Adrenal gland (tissue), 12 donors: ENCODE measurements around the gene CPLX4. TPM values are rescaled to one million over a fixed set of nuclear protein-coding genes. Genes with fewer than 3 reads are reported as not detected.
"Not testable (repeated sequence)": the region's sequence is repeated elsewhere in the genome, so short reads cannot be mapped to it uniquely, and the experiment has no call there.

Source experiments
- DNase-seq, 7 donors: peaks; one replicate each; pipeline ENCODE4 v3.0.0-alpha.2; 2019 to 2020
- H3K27ac ChIP-seq, 5 donors: fragments of 200-600 bp; sonication (generic) in 4 of 5; 1 replicate in 3 of 5; 2 replicates in 2 of 5; pipeline versions ENCODE4 v1.5.1 to v1.8.0; 2016 to 2020; ENCODE audit warnings: mild to moderate bottlenecking in 1 of 5
- H3K27me3 ChIP-seq: fragments of 200-600 bp; 2 replicates; pipeline ENCODE4 v1.8.0; 2021
- H3K36me3 ChIP-seq, 2 donors: fragments of 200-600 bp; replicated peaks in 1 of 2; 1 replicate in 1 of 2; 2 replicates in 1 of 2; pipeline versions ENCODE4 v1.5.1 to v1.8.0; 2018 to 2022
- H3K4me1 ChIP-seq, 2 donors: fragments of 200-600 bp; replicated peaks in 1 of 2; 1 replicate in 1 of 2; 2 replicates in 1 of 2; pipeline versions ENCODE4 v1.5.1 to v1.8.0; 2018 to 2021
- H3K4me3 ChIP-seq, 4 donors: fragments of 200-600 bp; sonication (generic) in 3 of 4; one replicate each; pipeline ENCODE4 v1.5.1; 2016 to 2018
- H3K9me3 ChIP-seq, 3 donors: fragments of 200-600 bp; sonication (generic) in 1 of 3; replicated peaks in 1 of 3; 1 replicate in 2 of 3; 2 replicates in 1 of 3; pipeline versions ENCODE4 v1.5.1 to v1.8.0; 2016 to 2021
- CTCF ChIP-seq, 6 experiments: fragments of 450-650 bp in 4 of 6; fragments of 200-600 bp in 2 of 6; sonication (generic) in 1 of 6; IDR thresholded peaks; 1 replicate in 5 of 6; 2 replicates in 1 of 6; pipeline versions ENCODE4 v1.5.1 to v1.8.0; 2016 to 2021; ENCODE audit warnings: antibody characterized with exemption in 6 of 6, mild to moderate bottlenecking in 2 of 6, moderate library complexity in 1 of 6
- POLR2A ChIP-seq, 2 donors: fragments of 450-650 bp; IDR thresholded peaks; one replicate each; pipeline ENCODE4 v1.6.1; 2017; ENCODE audit warnings: antibody characterized with exemption in 2 of 2, mild to moderate bottlenecking in 2 of 2, moderate library complexity in 1 of 2
- WGBS, 4 donors: extraction: QIAGEN DNeasy Blood & Tissue Kit in 2 of 4; methylation state at CpG; one replicate each; pipeline versions ENCODE4 v1.1.5 to v1.1.7; 2013 to 2017; 5-methylcytosine and 5-hydroxymethylcytosine counted together
- intact Hi-C, 2 donors: fragments of 100-400 bp; cut with DNase I; formaldehyde crosslinking; loops; one replicate each; pipeline versions ENCODE4 v1.14.1 to v1.15.0; 2022 to 2023
- polyA plus RNA-seq, 3 donors: library from polyadenylated mRNA; stranded (reverse); fragments of 200-250 nt in 2 of 3; fragments of 350-450 nt in 1 of 3; fragmentation: Illumina TruSeq in 1 of 3; extraction: RNeasy Lipid Tissue Mini Kit (QIAGEN cat#74804) in 1 of 3; gene quantifications; one replicate each; pipeline ENCODE4 v1.2.3, GENCODE V29; 2013 to 2014
- total RNA-seq, 9 donors: library from RNA; depleted of rRNA in 4 of 9; stranded (reverse); fragments of >200 nt in 4 of 9; fragments of 120-200 nt in 1 of 9; fragmentation: NEBNext Ultra II Directional in 1 of 9; extraction: Animal tissue kit (Norgen Biotek cat#: 25700) in 1 of 9; gene quantifications; one replicate each; pipeline versions ENCODE4 v1.1.0 to v1.2.4, GENCODE V29; 2013 to 2023
- donor health status: healthy with polysubstance abuse.
- donor health status: Bipolar disorder and iron deficiency.
- donor health status: DM: yes; HTN: yes; CAD: no.
- donor health status: DM: no; HTN: no; CAD: no.
- donor health status: DM: no; HTN: no; CAD: no.
- donor health status: DM: yes; HTN: yes; CAD: no.

CPLX4 gene
- total and polyA plus RNA-seq, 12 donors, result 0.11 TPM; not detected in 11

DNA sequence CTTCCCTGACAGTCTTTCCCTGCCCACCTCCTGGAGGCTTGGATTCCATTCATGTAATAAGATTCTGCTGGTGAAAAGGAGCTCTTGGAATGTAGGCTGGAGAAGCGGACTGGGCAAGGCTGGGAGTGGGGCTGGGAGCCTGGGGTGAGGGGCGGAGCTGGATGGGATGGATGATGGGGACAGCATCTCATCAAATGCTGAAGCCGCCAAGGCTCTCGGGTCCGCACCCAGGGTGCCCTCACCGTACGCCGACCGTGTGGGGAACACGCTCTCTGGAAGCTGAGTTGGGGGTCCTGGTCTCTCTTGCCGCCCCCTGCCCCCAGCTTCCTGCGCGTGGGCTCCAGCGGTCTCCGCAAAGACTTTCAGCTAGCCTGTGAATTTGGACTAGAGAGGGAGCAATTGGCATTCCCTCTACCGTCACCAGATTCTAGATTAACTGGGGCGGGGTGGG lies 54.3 kb downstream of the CPLX4 start:
- no peak for DNase-seq

DNA sequence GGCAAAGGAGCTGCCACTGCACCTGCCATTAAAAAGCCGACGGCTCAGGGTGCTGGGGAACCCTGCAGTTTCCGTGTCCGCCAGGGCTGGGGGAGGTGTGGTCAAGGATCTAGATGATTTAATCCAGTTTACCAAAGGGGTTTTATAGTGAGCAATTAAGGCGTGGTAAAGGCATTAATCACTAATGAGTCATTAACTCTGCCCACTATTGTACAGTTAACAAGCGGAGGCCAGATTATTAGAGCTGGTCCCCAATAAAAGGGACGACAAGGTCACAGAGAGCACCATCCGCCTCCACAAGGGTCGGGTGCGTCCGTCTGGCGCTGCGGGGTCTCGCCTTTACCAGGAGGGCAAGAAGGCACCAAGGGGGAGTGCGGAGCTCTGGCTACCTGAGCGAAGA lies 54.8 kb downstream of the CPLX4 start:
- DNase-seq, result no peak
- TF ChIP-seq CTCF (IDR thresholded peaks at IDR 0.05) (no peak), POLR2A (IDR thresholded peaks at IDR 0.05) (no peak)

More for the DNA sequence above, 54.3 kb downstream of the CPLX4 start:
- Histone ChIP-seq H3K27ac (no peak overlapping the region), H3K36me3 (no peaks in the 10 kb centered on the region), H3K4me1 (no peaks in the 10 kb centered on the region), H3K9me3 (no peaks in the 10 kb centered on the region), H3K4me3 (no peak overlapping the region), H3K27me3 (peaks cover 59% of the 10 kb centered on the region)
- intact Hi-C loops, result no loop called here
- WGBS, 4 donors, result 2 to 7% (median 6%) methylated on average over 9 to 17 of the region's 17 CpGs
- TF ChIP-seq POLR2A (IDR thresholded peaks at IDR 0.05) (no peak), CTCF (IDR thresholded peaks at IDR 0.05) (no peak)

GRCh38 chr18:59262243-59262642 lies 56.2 kb downstream of the CPLX4 start:
- H3K4me1 ChIP-seq, H3K36me3 ChIP-seq, intact Hi-C loops, H3K4me3 ChIP-seq, H3K9me3 ChIP-seq, H3K27ac ChIP-seq, DNase-seq: not testable (repeated sequence)
- 70 to 88% (median 77%) methylated on average over 2 of the region's 2 CpGs for WGBS, 4 donors
- peaks cover 40% of the 10 kb centered on the region for H3K27me3 ChIP-seq

More for the DNA sequence above, 54.8 kb downstream of the CPLX4 start:
- Histone ChIP-seq H3K27me3 (peaks cover 55% of the 10 kb centered on the region), H3K27ac (no peak overlapping the region), H3K4me1 (no peaks in the 10 kb centered on the region), H3K9me3 (no peaks in the 10 kb centered on the region), H3K4me3 (no peak overlapping the region), H3K36me3 (no peaks in the 10 kb centered on the region)
- intact Hi-C loops, result no loop called here
- 7 to 10% (median 8%) methylated on average over 16 of the region's 16 CpGs for WGBS, 4 donors

DNA sequence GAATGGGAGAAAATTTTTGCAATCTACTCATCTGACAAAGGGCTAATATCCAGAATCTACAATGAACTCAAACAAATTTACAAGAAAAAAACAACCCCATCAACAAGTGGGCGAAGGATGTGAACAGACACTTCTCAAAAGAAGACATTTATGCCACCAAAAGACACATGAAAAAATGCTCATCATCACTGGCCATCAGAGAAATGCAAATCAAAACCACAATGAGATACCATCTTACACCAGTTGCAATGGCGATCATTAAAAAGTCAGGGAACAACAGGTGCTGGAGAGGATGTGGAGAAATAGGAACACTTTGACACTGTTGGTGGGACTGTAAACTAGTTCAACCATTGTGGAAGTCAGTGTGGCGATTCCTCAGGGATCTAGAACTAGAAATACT lies 56.6 kb downstream of the CPLX4 start:
- H3K27ac ChIP-seq, H3K9me3 ChIP-seq, H3K36me3 ChIP-seq, H3K4me1 ChIP-seq, H3K4me3 ChIP-seq, intact Hi-C loops, DNase-seq: not testable (repeated sequence)
- H3K27me3 ChIP-seq, result peaks cover 37% of the 10 kb centered on the region
- WGBS, 4 donors, result 54 to 88% (median 82%) methylated on average over 3 of the region's 3 CpGs

DNA sequence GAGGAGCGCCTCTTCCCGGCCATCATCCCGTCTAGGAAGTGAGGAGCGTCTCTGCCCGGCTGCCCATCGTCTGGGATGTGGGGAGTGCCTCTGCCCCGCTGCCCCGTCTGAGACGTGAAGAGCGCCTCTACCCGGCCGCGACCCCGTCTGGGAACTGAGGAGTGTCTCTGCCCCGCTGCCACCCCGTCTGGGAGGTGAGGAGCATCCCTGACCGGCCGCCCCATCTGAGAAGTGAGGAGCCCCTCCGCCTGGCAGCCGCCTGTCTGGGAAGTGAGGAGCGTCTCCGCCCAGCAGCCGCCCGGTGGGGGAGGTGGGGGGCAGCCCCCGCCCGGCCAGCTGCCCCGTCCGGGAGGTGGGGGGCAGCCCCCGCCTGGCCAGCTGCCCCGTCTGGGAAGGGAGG lies 63.0 kb downstream of the CPLX4 start:
- H3K36me3 ChIP-seq, intact Hi-C loops, H3K9me3 ChIP-seq, DNase-seq, H3K27me3 ChIP-seq, H3K4me1 ChIP-seq, H3K27ac ChIP-seq, H3K4me3 ChIP-seq: not testable (repeated sequence)
- WGBS, 4 donors, result 82 to 100% (median 92%) methylated on average over 2 to 30 of the region's 30 CpGs

DNA sequence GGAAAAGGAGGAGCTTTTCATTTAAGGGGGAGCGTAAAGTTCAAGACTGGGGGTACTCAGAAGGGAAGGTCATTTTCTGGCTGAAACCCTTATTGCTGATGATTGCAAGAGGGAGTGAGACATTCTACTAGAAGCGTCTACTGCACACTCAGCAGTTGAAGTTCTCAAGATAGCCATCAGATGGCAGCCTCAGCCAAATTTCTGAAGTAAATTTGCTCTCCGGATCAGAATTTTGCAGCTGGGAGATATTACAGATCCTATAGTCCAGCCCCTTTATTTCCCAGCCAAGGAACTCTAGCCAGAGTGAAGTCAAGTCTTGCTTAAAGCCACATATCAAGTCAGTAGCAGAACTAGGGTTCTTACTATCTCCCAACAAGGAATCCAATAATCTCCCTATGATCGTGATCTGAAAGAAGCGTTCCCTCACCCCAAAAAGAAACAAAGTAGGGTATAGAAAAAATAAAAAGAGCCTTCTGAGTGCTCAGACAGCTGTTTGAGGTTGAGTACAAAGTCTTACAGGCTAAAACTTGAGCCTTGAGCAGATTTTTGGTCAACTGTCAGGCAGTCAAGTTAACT lies 69.2 kb downstream of the CPLX4 start:
- no peaks in the 10 kb centered on the region for H3K4me1 ChIP-seq
- H3K27ac ChIP-seq, result no peak overlapping the region
- 22 to 26% (median 24%) methylated on average over 5 of the region's 5 CpGs for WGBS, 4 donors
- TF ChIP-seq POLR2A (IDR thresholded peaks at IDR 0.05), result no peak
- peak; percentile 57 to 75 (median 70) for TF ChIP-seq CTCF (IDR thresholded peaks at IDR 0.05)
- intact Hi-C loops, result loop anchor here in 1 of 2 donors (5.0 kb wide), 1 partner anchor 153 kb away; no protein-coding TSS in a partner anchor
- no peaks in the 10 kb centered on the region for H3K9me3 ChIP-seq
- DNase-seq, result peak; percentile 42 to 78 (median 54)
- H3K4me3 ChIP-seq, result no peak overlapping the region
- no peaks in the 10 kb centered on the region for H3K36me3 ChIP-seq
- H3K27me3 ChIP-seq, result peaks cover 13% of the 10 kb centered on the region
